HEK293 (cell line): ENCODE measurements around the gene INO80E.

Source experiments
- GLIS2 ChIP-seq: fragments of 450-650 bp; formaldehyde crosslinking; IDR thresholded peaks from 2 replicates; pipeline ENCODE4 v1.5.1; 2016; ENCODE audit warnings: missing biosample characterization, missing genetic modification characterization
- KLF7 ChIP-seq: fragments of 450-650 bp; formaldehyde crosslinking; IDR thresholded peaks from 2 replicates; pipeline ENCODE4 v1.5.1; 2016; ENCODE audit warnings: missing biosample characterization, missing genetic modification characterization, borderline replicate concordance
- SCRT1 ChIP-seq: fragments of 450-650 bp; formaldehyde crosslinking; IDR thresholded peaks from 2 replicates; pipeline ENCODE4 v1.5.1; 2016; ENCODE audit warnings: missing biosample characterization, missing genetic modification characterization, borderline replicate concordance
- SP3 ChIP-seq: fragments of 450-650 bp; formaldehyde crosslinking; IDR thresholded peaks from 2 replicates; pipeline ENCODE4 v1.5.1; 2016; ENCODE audit warnings: missing biosample characterization, missing genetic modification characterization
- TCF7L2 ChIP-seq: IDR thresholded peaks from 2 replicates; pipeline ENCODE4 v1.6.1; 2011; ENCODE audit warnings: low read depth, mild to moderate bottlenecking, inconsistent platforms, low read length, moderate library complexity, borderline replicate concordance
- TRIM28 ChIP-seq: IDR thresholded peaks from 2 replicates; pipeline ENCODE4 v1.6.1; 2011; ENCODE audit warnings: low read length, control low read depth, borderline replicate concordance
- ZEB2 ChIP-seq: fragments of 450-650 bp; formaldehyde crosslinking; IDR thresholded peaks from 2 replicates; pipeline ENCODE4 v1.5.1; 2016; ENCODE audit warnings: missing biosample characterization, missing genetic modification characterization
- ZNF112 ChIP-seq: fragments of 450-650 bp; formaldehyde crosslinking; IDR thresholded peaks from 2 replicates; pipeline ENCODE4 v1.5.0; 2017; ENCODE audit warnings: missing biosample characterization, missing genetic modification characterization
- ZNF140 ChIP-seq: fragments of 450-650 bp; formaldehyde crosslinking; IDR thresholded peaks from 2 replicates; pipeline ENCODE4 v1.5.1; 2016; ENCODE audit warnings: missing biosample characterization, missing genetic modification characterization
- ZNF239 ChIP-seq: fragments of 450-650 bp; formaldehyde crosslinking; IDR thresholded peaks from 2 replicates; pipeline ENCODE4 v1.5.1; 2016; ENCODE audit warnings: missing biosample characterization, missing genetic modification characterization
- ZNF24 ChIP-seq: fragments of 450-650 bp; formaldehyde crosslinking; IDR thresholded peaks from 2 replicates; pipeline ENCODE4 v1.5.1; 2016; ENCODE audit warnings: missing biosample characterization, missing genetic modification characterization
- ZNF311 ChIP-seq: fragments of 450-650 bp; formaldehyde crosslinking; IDR thresholded peaks from 2 replicates; pipeline ENCODE4 v1.5.1; 2017; ENCODE audit warnings: missing biosample characterization, missing genetic modification characterization, borderline replicate concordance
- ZNF362 ChIP-seq: fragments of 450-650 bp; formaldehyde crosslinking; IDR thresholded peaks from 2 replicates; pipeline ENCODE4 v1.5.1; 2016; ENCODE audit warnings: missing biosample characterization, missing genetic modification characterization
- ZNF37A ChIP-seq: fragments of 450-650 bp; IDR thresholded peaks from 2 replicates; pipeline ENCODE4 v1.5.1; 2018; ENCODE audit warnings: missing biosample characterization, missing genetic modification characterization
- ZNF416 ChIP-seq: fragments of 450-650 bp; formaldehyde crosslinking; IDR thresholded peaks from 2 replicates; pipeline ENCODE4 v1.5.1; 2016; ENCODE audit warnings: missing biosample characterization, missing genetic modification characterization
- ZNF48 ChIP-seq: fragments of 450-650 bp; formaldehyde crosslinking; IDR thresholded peaks from 2 replicates; pipeline ENCODE4 v1.5.1; 2016; ENCODE audit warnings: missing biosample characterization, missing genetic modification characterization
- ZNF555 ChIP-seq: fragments of 450-650 bp; formaldehyde crosslinking; conservative IDR thresholded peaks from 2 replicates; pipeline ENCODE4 v1.5.1; 2017; ENCODE audit warnings: missing biosample characterization, mild to moderate bottlenecking, missing genetic modification characterization, inconsistent platforms
- ZNF585B ChIP-seq: fragments of 450-650 bp; formaldehyde crosslinking; IDR thresholded peaks from 2 replicates; pipeline ENCODE4 v1.5.1; 2016; ENCODE audit warnings: missing biosample characterization, missing genetic modification characterization
- ZNF626 ChIP-seq: fragments of 450-650 bp; sonication (Bioruptor Pico); formaldehyde crosslinking; IDR thresholded peaks from 2 replicates; pipeline ENCODE4 v1.5.1; 2018; ENCODE audit warnings: missing biosample characterization, missing genetic modification characterization, inconsistent platforms
- ZNF645 ChIP-seq: fragments of 450-650 bp; formaldehyde crosslinking; IDR thresholded peaks from 2 replicates; pipeline ENCODE4; 2016; ENCODE audit warnings: missing biosample characterization, missing genetic modification characterization
- ZNF660 ChIP-seq: fragments of 450-650 bp; IDR thresholded peaks from 2 replicates; pipeline ENCODE4 v1.5.1; 2018; ENCODE audit warnings: missing biosample characterization, mild to moderate bottlenecking, missing genetic modification characterization
- ZNF701 ChIP-seq: fragments of 450-650 bp; formaldehyde crosslinking; IDR thresholded peaks from 2 replicates; pipeline ENCODE4 v1.5.1; 2016; ENCODE audit warnings: missing biosample characterization, missing genetic modification characterization
- ZNF707 ChIP-seq: fragments of 450-650 bp; formaldehyde crosslinking; IDR thresholded peaks from 2 replicates; pipeline ENCODE4 v1.5.1; 2016; ENCODE audit warnings: missing biosample characterization, missing genetic modification characterization
- ZNF768 ChIP-seq: fragments of 450-650 bp; formaldehyde crosslinking; IDR thresholded peaks from 2 replicates; pipeline ENCODE4 v1.5.1; 2018; ENCODE audit warnings: missing biosample characterization, mild to moderate bottlenecking, missing genetic modification characterization
- ZNF792 ChIP-seq: fragments of 450-650 bp; formaldehyde crosslinking; IDR thresholded peaks from 2 replicates; pipeline ENCODE4 v1.5.1; 2016; ENCODE audit warnings: missing biosample characterization, missing genetic modification characterization
- ZNF830 ChIP-seq: fragments of 450-650 bp; IDR thresholded peaks from 2 replicates; pipeline ENCODE4 v1.5.0; 2018; ENCODE audit warnings: missing biosample characterization, missing genetic modification characterization, low read depth, mild to moderate bottlenecking, moderate library complexity
- ZSCAN30 ChIP-seq: fragments of 450-650 bp; IDR thresholded peaks from 2 replicates; pipeline ENCODE4 v1.5.1; 2018; ENCODE audit warnings: missing biosample characterization, mild to moderate bottlenecking, missing genetic modification characterization, moderate library complexity
- TF ChIP-seq, protein P1 (sequence below): fragments of 450-650 bp; formaldehyde crosslinking; IDR thresholded peaks from 2 replicates; pipeline ENCODE4 v1.5.1; 2017; ENCODE audit warnings: missing biosample characterization, missing genetic modification characterization
- TF ChIP-seq, protein P2 (sequence below): fragments of 450-650 bp; formaldehyde crosslinking; IDR thresholded peaks from 2 replicates; pipeline ENCODE4 v1.5.1; 2016; ENCODE audit warnings: missing biosample characterization, missing genetic modification characterization
- TF ChIP-seq, protein P3 (sequence below): fragments of 450-650 bp; formaldehyde crosslinking; IDR thresholded peaks from 2 replicates; pipeline ENCODE4 v1.5.1; 2016; ENCODE audit warnings: missing biosample characterization, missing genetic modification characterization, low read depth
- TF ChIP-seq, protein P4 (sequence below): fragments of 450-650 bp; formaldehyde crosslinking; IDR thresholded peaks from 2 replicates; pipeline ENCODE4 v1.5.1; 2016; ENCODE audit warnings: missing biosample characterization, missing genetic modification characterization

INO80E gene

DNA sequence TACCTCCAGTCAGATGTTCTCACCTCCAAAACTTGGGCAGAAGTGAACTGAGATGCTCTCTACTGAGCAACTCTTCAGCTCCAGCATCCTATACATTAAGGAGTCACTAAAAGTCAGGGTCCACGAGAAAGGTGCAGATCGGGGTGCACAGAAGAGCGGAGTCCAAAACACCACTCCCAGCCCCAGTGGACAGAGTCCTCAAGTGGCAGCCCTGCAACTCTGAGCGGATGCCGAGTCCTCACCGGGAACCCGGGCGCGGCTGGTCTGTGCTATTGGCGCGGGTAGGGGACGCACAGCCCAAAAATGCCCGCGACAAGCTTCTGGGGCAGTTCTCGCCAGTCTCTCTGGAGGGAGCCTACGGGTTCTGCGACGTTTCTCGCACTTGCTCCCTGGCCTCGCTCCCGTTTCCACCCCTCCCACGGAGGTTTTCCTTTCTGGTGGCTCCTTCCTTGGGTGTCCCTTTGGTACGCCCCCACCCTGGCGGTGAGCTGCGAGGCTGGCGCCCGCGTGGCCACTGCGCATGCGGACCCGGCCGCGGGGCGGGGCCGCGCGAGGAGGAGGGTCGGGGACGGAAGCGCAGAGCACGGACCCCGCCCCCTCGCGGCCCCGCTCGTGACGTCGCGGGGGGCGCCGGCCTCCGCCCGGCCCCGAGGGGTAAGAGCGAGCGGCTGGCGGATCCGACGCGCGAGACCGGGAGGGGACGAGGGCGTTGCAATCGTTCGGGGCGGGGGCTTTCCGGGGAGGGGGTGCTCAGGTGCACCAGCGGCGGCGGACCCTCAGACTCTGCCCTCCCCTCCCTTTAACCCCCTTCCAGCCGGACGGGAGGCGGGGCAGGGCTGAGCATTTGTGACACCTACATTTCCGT is 34.3 kb upstream of the INO80E start, which contains the start of gene TMEM219 (continued):
- TF ChIP-seq KLF7 (tag by site-specific recombination) = peak; percentile 33; the same call in 1 of the 2 replicates
- TF ChIP-seq, protein P1, sequence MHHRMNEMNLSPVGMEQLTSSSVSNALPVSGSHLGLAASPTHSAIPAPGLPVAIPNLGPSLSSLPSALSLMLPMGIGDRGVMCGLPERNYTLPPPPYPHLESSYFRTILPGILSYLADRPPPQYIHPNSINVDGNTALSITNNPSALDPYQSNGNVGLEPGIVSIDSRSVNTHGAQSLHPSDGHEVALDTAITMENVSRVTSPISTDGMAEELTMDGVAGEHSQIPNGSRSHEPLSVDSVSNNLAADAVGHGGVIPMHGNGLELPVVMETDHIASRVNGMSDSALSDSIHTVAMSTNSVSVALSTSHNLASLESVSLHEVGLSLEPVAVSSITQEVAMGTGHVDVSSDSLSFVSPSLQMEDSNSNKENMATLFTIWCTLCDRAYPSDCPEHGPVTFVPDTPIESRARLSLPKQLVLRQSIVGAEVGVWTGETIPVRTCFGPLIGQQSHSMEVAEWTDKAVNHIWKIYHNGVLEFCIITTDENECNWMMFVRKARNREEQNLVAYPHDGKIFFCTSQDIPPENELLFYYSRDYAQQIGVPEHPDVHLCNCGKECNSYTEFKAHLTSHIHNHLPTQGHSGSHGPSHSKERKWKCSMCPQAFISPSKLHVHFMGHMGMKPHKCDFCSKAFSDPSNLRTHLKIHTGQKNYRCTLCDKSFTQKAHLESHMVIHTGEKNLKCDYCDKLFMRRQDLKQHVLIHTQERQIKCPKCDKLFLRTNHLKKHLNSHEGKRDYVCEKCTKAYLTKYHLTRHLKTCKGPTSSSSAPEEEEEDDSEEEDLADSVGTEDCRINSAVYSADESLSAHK (tag by site-specific recombination) = no peak
- TF ChIP-seq, protein P2, sequence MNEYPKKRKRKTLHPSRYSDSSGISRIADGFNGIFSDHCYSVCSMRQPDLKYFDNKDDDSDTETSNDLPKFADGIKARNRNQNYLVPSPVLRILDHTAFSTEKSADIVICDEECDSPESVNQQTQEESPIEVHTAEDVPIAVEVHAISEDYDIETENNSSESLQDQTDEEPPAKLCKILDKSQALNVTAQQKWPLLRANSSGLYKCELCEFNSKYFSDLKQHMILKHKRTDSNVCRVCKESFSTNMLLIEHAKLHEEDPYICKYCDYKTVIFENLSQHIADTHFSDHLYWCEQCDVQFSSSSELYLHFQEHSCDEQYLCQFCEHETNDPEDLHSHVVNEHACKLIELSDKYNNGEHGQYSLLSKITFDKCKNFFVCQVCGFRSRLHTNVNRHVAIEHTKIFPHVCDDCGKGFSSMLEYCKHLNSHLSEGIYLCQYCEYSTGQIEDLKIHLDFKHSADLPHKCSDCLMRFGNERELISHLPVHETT (tag by site-specific recombination) = peak; percentile 44; the same call in 1 of the 2 replicates
- TF ChIP-seq, protein P3, sequence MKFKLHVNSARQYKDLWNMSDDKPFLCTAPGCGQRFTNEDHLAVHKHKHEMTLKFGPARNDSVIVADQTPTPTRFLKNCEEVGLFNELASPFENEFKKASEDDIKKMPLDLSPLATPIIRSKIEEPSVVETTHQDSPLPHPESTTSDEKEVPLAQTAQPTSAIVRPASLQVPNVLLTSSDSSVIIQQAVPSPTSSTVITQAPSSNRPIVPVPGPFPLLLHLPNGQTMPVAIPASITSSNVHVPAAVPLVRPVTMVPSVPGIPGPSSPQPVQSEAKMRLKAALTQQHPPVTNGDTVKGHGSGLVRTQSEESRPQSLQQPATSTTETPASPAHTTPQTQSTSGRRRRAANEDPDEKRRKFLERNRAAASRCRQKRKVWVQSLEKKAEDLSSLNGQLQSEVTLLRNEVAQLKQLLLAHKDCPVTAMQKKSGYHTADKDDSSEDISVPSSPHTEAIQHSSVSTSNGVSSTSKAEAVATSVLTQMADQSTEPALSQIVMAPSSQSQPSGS (tag by site-specific recombination) = no peak
- TF ChIP-seq ZNF768 = no peak
- no peak for TF ChIP-seq ZNF112 (tag by site-specific recombination)
- TF ChIP-seq ZSCAN30 (tag by site-specific recombination) = peak; percentile 51
- no peak for TF ChIP-seq ZNF830 (tag by site-specific recombination)
- no peak for TF ChIP-seq TCF7L2
- TF ChIP-seq ZEB2 (tag by site-specific recombination) = peak; percentile 85
- no peak for TF ChIP-seq ZNF416
- no peak for TF ChIP-seq ZNF792 (tag by site-specific recombination)
- no peak for TF ChIP-seq ZNF311 (tag by site-specific recombination)
- no peak for TF ChIP-seq ZNF37A
- TF ChIP-seq ZNF555 (tag by site-specific recombination) = no peak
- TF ChIP-seq, protein P4, sequence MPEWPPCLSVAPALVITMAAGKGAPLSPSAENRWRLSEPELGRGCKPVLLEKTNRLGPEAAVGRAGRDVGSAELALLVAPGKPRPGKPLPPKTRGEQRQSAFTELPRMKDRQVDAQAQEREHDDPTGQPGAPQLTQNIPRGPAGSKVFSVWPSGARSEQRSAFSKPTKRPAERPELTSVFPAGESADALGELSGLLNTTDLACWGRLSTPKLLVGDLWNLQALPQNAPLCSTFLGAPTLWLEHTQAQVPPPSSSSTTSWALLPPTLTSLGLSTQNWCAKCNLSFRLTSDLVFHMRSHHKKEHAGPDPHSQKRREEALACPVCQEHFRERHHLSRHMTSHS (tag by site-specific recombination) = no peak
- TF ChIP-seq ZNF24 (tag by site-specific recombination) = peak; percentile 67
- no peak for TF ChIP-seq ZNF239 (tag by site-specific recombination)
- TF ChIP-seq SP3 = peak; percentile 75
- TF ChIP-seq ZNF701 = no peak
- no peak for TF ChIP-seq SCRT1 (tag by site-specific recombination)
- TF ChIP-seq GLIS2 = peak; percentile 84
- TF ChIP-seq ZNF660 (tag by site-specific recombination) = peak; percentile 56; the same call in 1 of the 2 replicates
- no peak for TF ChIP-seq ZNF585B (tag by site-specific recombination)
- TF ChIP-seq TRIM28 = no peak; the same call in 1 of the 2 replicates
- no peak for TF ChIP-seq ZNF626 (tag by site-specific recombination)
- no peak for TF ChIP-seq ZNF140 (tag by site-specific recombination)
- TF ChIP-seq ZNF48 (tag by site-specific recombination) = no peak
- 0 out of 2 replicates have a peak, but pooled peaks have one; percentile 22 for TF ChIP-seq ZNF645 (tag by site-specific recombination)
- TF ChIP-seq ZNF362 (tag by site-specific recombination) = no peak
- TF ChIP-seq ZNF707 (tag by site-specific recombination) = no peak
